Stimulated activated CD4-positive, alpha-beta T cell treated with anti-CD3 and anti-CD28 coated beads, Interleukin-4, amount 100 ng/mL, for 4 hours (primary cell): ENCODE measurements around the gene LYAR.

Experiments used
- DNase-seq, 2 experiments: peaks; one replicate each; pipeline ENCODE4 v3.0.0-alpha.2; 2020

The LYAR gene

GRCh38 chr4:4315461-4316149 is 25.7 kb upstream of the LYAR start:
- DNase-seq, result no peak

- no peak for DNase-seq
Measured at GRCh38 chr4:4311193-4311592, 21.2 kb upstream of the LYAR start.

GRCh38 chr4:4308800-4309441 is 19.0 kb upstream of the LYAR start:
- no peak for DNase-seq

- no peak for DNase-seq
Measured at GRCh38 chr4:4306920-4307319, 17.0 kb upstream of the LYAR start.

- DNase-seq, result no peak
Measured at GRCh38 chr4:4302416-4302815, 12.5 kb upstream of the LYAR start.

- no peak for DNase-seq
Measured at GRCh38 chr4:4302001-4302400, 12.0 kb upstream of the LYAR start.

GRCh38 chr4:4299006-4299405 is 9.1 kb upstream of the LYAR start:
- no peak for DNase-seq

GRCh38 chr4:4296283-4296846 is 6.4 kb upstream of the LYAR start:
- no peak for DNase-seq

- no peak for DNase-seq
Measured at GRCh38 chr4:4293279-4293678, 3.3 kb upstream of the LYAR start.

GRCh38 chr4:4289597-4289940 is 385 bp downstream of the LYAR start:
- peak in 1 of 2 experiments; percentile 6 for DNase-seq

- DNase-seq, result no peak
Measured at GRCh38 chr4:4289055-4289454, 899 bp downstream of the LYAR start.

- DNase-seq, result no peak
Measured at GRCh38 chr4:4288098-4288497, 1.9 kb downstream of the LYAR start.

GRCh38 chr4:4284827-4285618 is 4.9 kb downstream of the LYAR start:
- DNase-seq, result no peak

- no peak for DNase-seq
Measured at GRCh38 chr4:4281787-4282186, 8.2 kb downstream of the LYAR start.

- DNase-seq, result no peak
Measured at GRCh38 chr4:4277531-4277930, 12.4 kb downstream of the LYAR start.

- no peak for DNase-seq
Measured at GRCh38 chr4:4274226-4274625, 15.7 kb downstream of the LYAR start.

- DNase-seq, result no peak
Measured at GRCh38 chr4:4271912-4272311, 18.0 kb downstream of the LYAR start.

GRCh38 chr4:4270529-4270928 is 19.4 kb downstream of the LYAR start:
- no peak for DNase-seq

- DNase-seq, result no peak
Measured at GRCh38 chr4:4269856-4270255, 20.1 kb downstream of the LYAR start.

- no peak for DNase-seq
Measured at GRCh38 chr4:4269331-4269731, 20.6 kb downstream of the LYAR start.

- DNase-seq, result no peak
Measured at GRCh38 chr4:4268776-4269175, 21.2 kb downstream of the LYAR start.

- no peak for DNase-seq
Measured at GRCh38 chr4:4267981-4268380, 22.0 kb downstream of the LYAR start.

GRCh38 chr4:4260185-4260751 is 29.7 kb downstream of the LYAR start:
- no peak for DNase-seq
